AG09319 (cell line): ENCODE measurements around the gene CACNA2D1.
A peak's percentile ranks its signal among the peaks of the same experiment; 100 is the strongest.
"Not testable (repeated sequence)": the region's sequence is repeated elsewhere in the genome, so short reads cannot be mapped to it uniquely, and the experiment has no call there.

ENCODE experiments used
- DNase-seq: peaks from one replicate; pipeline ENCODE4 v3.0.0-alpha.2; 2010; ENCODE audit warnings: low read depth; ENCODE audit errors: extremely low read depth
- CTCF ChIP-seq: IDR thresholded peaks from 2 replicates; pipeline ENCODE4 v1.5.1; 2011; ENCODE audit warnings: low read depth, mild to moderate bottlenecking, inconsistent platforms, low read length, moderate library complexity

The CACNA2D1 gene

GRCh38 chr7:82434275-82435022 is 9.1 kb downstream of the CACNA2D1 start:
- no peak for TF ChIP-seq CTCF
- DNase-seq = no peak

DNA sequence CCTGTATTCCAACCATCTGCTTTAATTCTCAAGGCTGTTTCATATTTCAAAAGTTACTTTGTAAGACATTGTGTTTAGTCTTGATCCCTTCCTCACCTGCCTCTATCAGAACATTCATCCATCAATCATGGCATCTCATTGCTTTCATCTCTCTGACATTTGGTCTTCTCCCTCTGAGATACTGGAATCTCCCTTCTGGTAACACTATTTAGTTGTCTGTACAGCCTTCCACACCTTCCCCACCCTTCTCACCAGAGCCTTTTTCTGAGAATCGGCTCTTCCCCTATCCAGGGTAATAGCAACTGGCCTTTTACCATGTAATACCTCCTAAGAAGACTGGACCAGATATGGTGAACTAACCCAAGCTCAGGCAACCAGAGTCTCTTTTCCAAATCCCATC is 10.1 kb downstream of the CACNA2D1 start:
- no peak for TF ChIP-seq CTCF
- no peak for DNase-seq

GRCh38 chr7:82432743-82433142 is 10.8 kb downstream of the CACNA2D1 start:
- not testable (repeated sequence) for DNase-seq

GRCh38 chr7:82430500-82431465 is 12.8 kb downstream of the CACNA2D1 start:
- TF ChIP-seq CTCF = no peak
- DNase-seq = peak; percentile 90

DNA sequence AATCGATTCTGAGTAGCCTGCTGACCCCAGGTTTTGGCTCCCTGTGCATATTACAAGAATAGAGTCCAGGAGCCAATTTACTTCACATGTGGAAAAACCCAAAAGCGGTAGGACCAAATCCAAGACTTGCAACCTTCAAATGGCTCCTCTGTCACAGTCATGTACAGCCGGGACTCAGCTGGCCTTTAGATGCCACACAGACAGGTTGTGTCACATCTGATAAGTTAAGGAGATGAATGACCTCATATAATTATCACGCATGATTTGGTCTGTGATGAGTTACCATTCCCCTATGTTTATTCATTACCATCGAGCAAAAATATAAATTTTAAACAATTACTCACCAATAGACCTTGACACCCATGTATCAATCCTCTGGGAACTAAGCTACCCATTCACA is 14.2 kb downstream of the CACNA2D1 start:
- DNase-seq = no peak
- no peak for TF ChIP-seq CTCF

GRCh38 chr7:82428186-82428961 is 15.2 kb downstream of the CACNA2D1 start:
- no peak for TF ChIP-seq CTCF
- DNase-seq = no peak

GRCh38 chr7:82423446-82423845 is 20.1 kb downstream of the CACNA2D1 start:
- no peak for DNase-seq
- TF ChIP-seq CTCF = no peak
